ENCODE data around the gene DNLZ.

DNLZ gene

DNA sequence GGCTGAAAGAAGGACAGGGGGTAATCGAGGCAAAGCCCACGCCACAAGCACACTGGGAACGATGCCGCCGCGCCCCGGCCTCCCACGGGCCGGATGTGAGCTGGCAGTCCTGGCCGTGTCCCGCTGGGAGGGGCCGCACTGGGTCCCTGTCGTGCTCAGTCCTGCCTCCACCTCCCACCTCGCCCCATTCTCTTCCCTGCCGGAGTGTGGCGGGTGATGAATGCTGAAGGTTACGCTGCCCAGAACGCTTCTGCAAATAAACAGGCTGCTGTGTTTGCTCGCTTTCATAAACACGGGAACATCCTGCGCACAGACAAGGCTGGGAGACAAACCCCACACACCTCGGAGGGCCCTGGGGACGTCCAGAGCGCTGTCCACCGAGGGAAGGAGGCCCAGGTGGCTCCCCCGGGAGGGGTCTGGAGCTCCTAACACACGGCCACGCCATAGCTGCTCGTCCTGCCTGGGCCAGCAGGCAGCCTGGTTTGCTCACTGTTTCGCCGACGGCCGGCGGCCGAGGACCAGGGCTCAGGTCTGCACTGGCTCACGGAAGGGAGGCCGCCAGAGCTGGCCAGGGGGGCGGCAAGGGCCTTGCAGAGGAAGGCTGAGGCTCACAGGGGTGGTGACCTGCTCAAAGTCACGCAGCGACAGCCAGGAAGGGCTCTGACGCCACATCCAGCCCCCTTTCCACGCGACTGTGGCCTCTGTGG lies 2.3 kb downstream of the DNLZ start:
- Histone ChIP-seq H3K27me3 (ENCODE audit: control insufficient read depth in 1 of 2, insufficient read depth in 2 of 2, low read length in 2 of 2) (no peaks in the 10 kb centered on the region), H3K9ac (ENCODE audit: low read depth in 1 of 2, low read length in 2 of 2) (no peak overlapping the region), H3K36me3 (ENCODE audit: control insufficient read depth in 1 of 2, insufficient read depth in 2 of 2, low read length in 2 of 2) (peaks cover 0 to 9% of the 10 kb centered on the region in 2 donors), H3K4me3 (ENCODE audit: low read depth in 1 of 2, low read length in 2 of 2) (no peak overlapping the region), H3K27ac (ENCODE audit: low read depth, low read length) (peak overlapping the region; percentile 20), H3K4me1 (ENCODE audit: control insufficient read depth in 1 of 2, insufficient read depth in 2 of 2, low read length in 2 of 2) (peaks cover 8 to 15% of the 10 kb centered on the region in 2 donors), H3K9me3 (ENCODE audit: control insufficient read depth in 1 of 2, low read length in 2 of 2) (no peaks in the 10 kb centered on the region)

DNA sequence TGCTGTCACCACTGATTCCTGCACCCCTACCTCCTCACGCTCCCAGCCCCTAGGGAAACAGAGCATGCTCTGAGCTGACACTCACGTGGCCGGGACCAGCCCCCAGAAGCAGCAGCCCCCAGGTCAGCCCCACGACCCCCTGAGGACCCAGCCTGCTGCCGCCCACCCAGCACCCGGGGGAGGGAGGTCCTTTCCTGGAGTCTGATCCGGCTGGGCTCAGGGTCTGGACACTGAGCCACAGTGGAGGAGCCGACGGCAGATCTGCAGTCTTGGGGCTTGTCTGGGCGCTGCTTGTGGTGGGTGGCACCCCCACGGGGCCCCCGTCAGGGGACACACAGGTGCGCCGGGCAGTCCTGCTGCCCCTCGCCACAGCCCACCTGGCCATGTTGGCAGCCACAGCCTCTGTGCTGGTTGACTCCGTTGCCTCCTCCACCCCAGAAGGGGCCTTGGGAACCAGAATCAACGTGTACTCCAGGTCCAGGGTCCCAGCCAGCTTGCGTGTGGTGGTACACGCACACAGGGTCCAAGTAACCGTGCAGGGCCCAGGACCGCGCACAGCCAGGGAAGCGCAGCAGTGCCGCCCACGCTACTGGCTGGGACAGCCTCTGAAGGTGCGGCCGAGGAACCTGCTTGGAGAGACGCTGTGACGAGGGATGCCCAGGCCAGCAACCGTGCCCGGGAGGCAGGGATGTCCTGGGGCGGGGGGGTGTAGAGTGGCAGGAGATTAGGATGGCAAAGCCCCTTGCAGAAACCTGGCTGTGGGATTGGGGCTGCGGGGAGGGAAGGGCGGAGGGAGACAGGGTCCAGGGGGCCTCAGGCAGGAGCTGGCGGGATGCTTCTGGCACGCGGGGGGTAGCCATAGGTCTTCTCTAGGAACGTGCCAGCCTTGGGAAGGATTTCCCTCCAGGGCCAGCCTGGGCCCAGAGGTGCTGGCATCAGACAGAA lies 3.5 kb downstream of the DNLZ start:
- H3K9me3 ChIP-seq (ENCODE audit: control insufficient read depth in 1 of 2, low read length in 2 of 2): no peaks in the 10 kb centered on the region
- no peak overlapping the region for H3K27ac ChIP-seq (ENCODE audit: low read depth, low read length)
- H3K4me3 ChIP-seq (ENCODE audit: low read depth in 1 of 2, low read length in 2 of 2): no peak overlapping the region
- H3K4me1 ChIP-seq (ENCODE audit: control insufficient read depth in 1 of 2, insufficient read depth in 2 of 2, low read length in 2 of 2): peaks cover 8 to 15% of the 10 kb centered on the region in 2 donors
- peaks cover 0 to 9% of the 10 kb centered on the region in 2 donors for H3K36me3 ChIP-seq (ENCODE audit: control insufficient read depth in 1 of 2, insufficient read depth in 2 of 2, low read length in 2 of 2)
- no peak overlapping the region for H3K9ac ChIP-seq (ENCODE audit: low read depth in 1 of 2, low read length in 2 of 2)
- peaks cover 0 to 4% of the 10 kb centered on the region in 2 donors for H3K27me3 ChIP-seq (ENCODE audit: control insufficient read depth in 1 of 2, insufficient read depth in 2 of 2, low read length in 2 of 2)

DNA sequence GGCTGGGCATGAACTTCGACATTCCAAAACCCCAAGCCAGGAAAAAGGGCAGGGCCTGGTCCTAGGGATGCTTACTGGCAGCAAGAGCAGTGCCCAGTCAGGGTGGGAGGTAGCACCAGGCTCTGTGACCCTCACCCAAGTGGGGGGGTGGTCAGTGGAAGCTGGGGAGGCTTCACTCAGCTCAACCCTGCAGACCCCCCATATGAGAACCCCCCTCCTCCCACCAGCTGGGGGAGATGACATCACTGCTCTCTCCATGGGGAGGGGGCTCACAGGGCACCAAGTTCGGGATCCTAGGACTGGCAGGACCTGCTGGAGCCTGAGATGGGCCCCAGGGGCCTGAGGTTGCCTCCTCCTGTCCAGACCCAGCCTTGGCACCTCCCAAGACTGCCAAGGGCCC lies 4.7 kb downstream of the DNLZ start:
- no peaks in the 10 kb centered on the region for H3K9me3 ChIP-seq (ENCODE audit: control insufficient read depth in 1 of 2, low read length in 2 of 2)
- H3K27me3 ChIP-seq (ENCODE audit: control insufficient read depth in 1 of 2, insufficient read depth in 2 of 2, low read length in 2 of 2): peaks cover 0 to 4% of the 10 kb centered on the region in 2 donors
- H3K4me3 ChIP-seq (ENCODE audit: low read depth in 1 of 2, low read length in 2 of 2): no peak overlapping the region
- peaks cover 0 to 9% of the 10 kb centered on the region in 2 donors for H3K36me3 ChIP-seq (ENCODE audit: control insufficient read depth in 1 of 2, insufficient read depth in 2 of 2, low read length in 2 of 2)
- H3K4me1 ChIP-seq (ENCODE audit: control insufficient read depth in 1 of 2, insufficient read depth in 2 of 2, low read length in 2 of 2): peaks cover 8 to 12% of the 10 kb centered on the region in 2 donors
- no peak overlapping the region for H3K27ac ChIP-seq (ENCODE audit: low read depth, low read length)
- no peak overlapping the region for H3K9ac ChIP-seq (ENCODE audit: low read depth in 1 of 2, low read length in 2 of 2)

DNA sequence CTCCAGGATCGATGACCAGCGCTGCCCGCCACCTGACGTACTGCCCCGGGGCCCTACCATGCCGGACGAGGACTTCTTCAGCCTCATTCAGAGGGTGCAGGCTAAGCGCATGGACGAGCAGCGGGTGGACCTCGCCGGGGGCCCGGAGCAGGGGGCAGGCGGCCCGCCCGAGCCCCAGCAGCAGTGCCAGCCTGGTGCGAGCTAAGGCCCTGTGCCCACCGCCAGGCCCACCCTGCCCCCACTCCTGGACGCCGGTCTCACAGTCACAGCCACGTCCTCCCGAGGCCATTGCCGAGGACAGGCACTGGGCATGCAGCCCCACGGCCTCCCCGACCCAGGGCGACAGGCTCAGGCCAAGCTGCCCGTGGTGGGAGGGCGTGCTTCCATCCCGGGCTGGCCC lies 5.5 kb downstream of the DNLZ start:
- peaks cover 0 to 9% of the 10 kb centered on the region in 2 donors for H3K36me3 ChIP-seq (ENCODE audit: control insufficient read depth in 1 of 2, insufficient read depth in 2 of 2, low read length in 2 of 2)
- no peak overlapping the region for H3K4me3 ChIP-seq (ENCODE audit: low read depth in 1 of 2, low read length in 2 of 2)
- no peaks in the 10 kb centered on the region for H3K9me3 ChIP-seq (ENCODE audit: control insufficient read depth in 1 of 2, low read length in 2 of 2)
- H3K4me1 ChIP-seq (ENCODE audit: control insufficient read depth in 1 of 2, insufficient read depth in 2 of 2, low read length in 2 of 2): peaks cover 8 to 9% of the 10 kb centered on the region in 2 donors
- H3K27me3 ChIP-seq (ENCODE audit: control insufficient read depth in 1 of 2, insufficient read depth in 2 of 2, low read length in 2 of 2): peaks cover 0 to 4% of the 10 kb centered on the region in 2 donors
- no peak overlapping the region for H3K9ac ChIP-seq (ENCODE audit: low read depth in 1 of 2, low read length in 2 of 2)
- no peak overlapping the region for H3K27ac ChIP-seq (ENCODE audit: low read depth, low read length)

DNA sequence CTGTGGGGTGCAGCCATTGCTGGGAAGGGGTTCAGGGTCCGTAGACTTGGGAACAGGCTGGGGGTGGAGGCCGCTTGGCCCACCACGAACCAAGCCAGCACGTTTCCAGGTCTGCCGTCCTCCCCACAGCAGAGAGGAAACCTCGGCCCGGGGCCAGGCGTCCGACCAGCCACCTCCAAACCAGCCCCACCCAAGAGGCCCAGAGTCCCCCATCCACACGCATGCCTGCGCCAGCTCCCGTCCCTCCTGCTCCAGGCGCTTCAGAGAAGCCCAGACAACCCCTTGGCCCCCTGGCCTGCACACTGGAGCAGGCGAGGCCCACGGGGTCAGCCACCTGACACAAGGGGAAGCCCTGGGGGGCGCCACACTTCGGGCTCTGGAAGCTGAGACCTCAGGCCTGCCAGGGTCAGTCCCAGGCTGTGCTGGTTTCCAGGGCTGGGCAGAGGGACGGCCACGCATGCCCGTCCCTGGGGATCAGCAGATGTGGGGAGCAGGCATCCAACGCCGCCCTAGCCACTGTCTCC lies 6.3 kb downstream of the DNLZ start:
- Histone ChIP-seq H3K27me3 (ENCODE audit: control insufficient read depth in 1 of 2, insufficient read depth in 2 of 2, low read length in 2 of 2) (peaks cover 0 to 4% of the 10 kb centered on the region in 2 donors), H3K9me3 (ENCODE audit: control insufficient read depth in 1 of 2, low read length in 2 of 2) (no peaks in the 10 kb centered on the region), H3K4me3 (ENCODE audit: low read depth in 1 of 2, low read length in 2 of 2) (no peak overlapping the region), H3K36me3 (ENCODE audit: control insufficient read depth in 1 of 2, insufficient read depth in 2 of 2, low read length in 2 of 2) (peaks cover 0 to 9% of the 10 kb centered on the region in 2 donors), H3K4me1 (ENCODE audit: control insufficient read depth in 1 of 2, insufficient read depth in 2 of 2, low read length in 2 of 2) (peaks cover 1 to 2% of the 10 kb centered on the region in 2 donors), H3K27ac (ENCODE audit: low read depth, low read length) (no peak overlapping the region), H3K9ac (ENCODE audit: low read depth in 1 of 2, low read length in 2 of 2) (no peak overlapping the region)

DNA sequence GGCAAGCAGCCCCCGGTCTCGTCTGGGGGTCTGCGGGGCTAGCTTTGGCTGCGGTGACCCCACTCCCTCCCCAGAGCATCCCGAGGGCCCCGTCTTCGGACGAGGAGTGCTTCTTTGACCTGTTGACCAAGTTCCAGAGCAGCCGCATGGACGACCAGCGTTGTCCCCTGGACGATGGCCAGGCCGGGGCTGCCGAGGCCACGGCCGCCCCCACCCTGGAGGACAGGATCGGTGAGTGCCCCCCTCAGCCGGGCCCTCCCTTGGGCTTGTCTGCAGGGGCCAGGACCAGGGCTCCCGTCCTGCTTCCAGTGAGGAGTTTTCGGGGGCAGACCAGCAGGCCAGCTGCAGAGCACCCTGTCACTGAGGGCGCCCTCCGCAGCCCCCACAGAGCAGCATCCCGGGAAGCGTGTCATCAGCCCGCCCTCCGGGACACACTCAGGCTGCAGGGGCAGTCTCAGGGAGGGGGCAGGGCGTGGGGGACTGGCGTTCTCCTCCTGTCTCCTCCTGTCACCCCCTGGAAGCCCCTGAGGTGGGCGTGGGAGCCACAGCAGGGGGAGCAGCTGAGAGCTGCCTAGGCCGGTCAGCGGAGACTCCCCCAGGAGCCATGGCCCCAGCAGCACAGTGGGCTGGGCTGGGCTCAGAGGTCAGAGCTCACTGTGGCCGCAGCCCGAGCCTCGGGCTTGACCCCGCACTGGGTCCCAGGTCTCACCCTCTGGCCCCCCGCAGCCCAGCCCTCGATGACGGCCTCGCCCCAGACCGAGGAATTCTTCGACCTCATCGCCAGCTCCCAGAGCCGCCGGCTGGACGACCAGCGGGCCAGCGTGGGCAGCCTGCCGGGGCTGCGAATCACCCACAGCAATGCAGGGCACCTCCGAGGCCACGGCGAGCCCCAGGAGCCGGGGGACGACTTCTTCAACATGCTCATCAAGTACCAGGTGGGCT lies 7.7 kb downstream of the DNLZ start:
- H3K4me3 ChIP-seq (ENCODE audit: low read depth in 1 of 2, low read length in 2 of 2): no peak overlapping the region
- H3K9ac ChIP-seq (ENCODE audit: low read depth in 1 of 2, low read length in 2 of 2): no peak overlapping the region
- H3K27ac ChIP-seq (ENCODE audit: low read depth, low read length): no peak overlapping the region
- H3K4me1 ChIP-seq (ENCODE audit: control insufficient read depth in 1 of 2, insufficient read depth in 2 of 2, low read length in 2 of 2): no peaks in the 10 kb centered on the region
- H3K9me3 ChIP-seq (ENCODE audit: control insufficient read depth in 1 of 2, low read length in 2 of 2): no peaks in the 10 kb centered on the region
- peaks cover 0 to 4% of the 10 kb centered on the region in 2 donors for H3K36me3 ChIP-seq (ENCODE audit: control insufficient read depth in 1 of 2, insufficient read depth in 2 of 2, low read length in 2 of 2)
- H3K27me3 ChIP-seq (ENCODE audit: control insufficient read depth in 1 of 2, insufficient read depth in 2 of 2, low read length in 2 of 2): peaks cover 0 to 4% of the 10 kb centered on the region in 2 donors

DNA sequence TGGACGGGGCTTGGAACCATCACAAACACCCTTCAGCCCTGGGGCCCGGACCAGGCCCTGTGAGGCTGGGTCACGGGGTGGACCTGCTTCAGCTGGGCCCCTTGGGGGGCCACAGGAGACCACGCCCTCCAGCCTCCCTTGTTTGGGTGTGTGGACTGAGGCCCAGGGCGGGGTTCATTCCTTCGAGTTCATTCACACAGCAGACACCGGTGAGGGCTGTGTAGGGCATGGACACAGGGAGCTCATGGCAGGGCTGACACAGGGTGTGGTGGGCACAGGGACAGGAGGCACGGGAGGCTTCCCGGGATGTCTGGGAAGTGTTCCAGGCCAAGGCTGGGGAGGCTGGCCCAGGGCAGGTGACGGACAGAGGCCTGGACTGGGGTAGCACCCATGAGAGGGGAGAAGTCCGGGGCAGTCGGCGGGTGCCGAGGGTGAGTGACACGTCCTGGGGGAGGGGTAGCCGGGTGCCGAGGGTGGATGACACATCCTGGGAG lies 8.9 kb downstream of the DNLZ start:
- no peaks in the 10 kb centered on the region for H3K9me3 ChIP-seq (ENCODE audit: control insufficient read depth in 1 of 2, low read length in 2 of 2)
- H3K27ac ChIP-seq (ENCODE audit: low read depth, low read length): no peak overlapping the region
- H3K36me3 ChIP-seq (ENCODE audit: control insufficient read depth in 1 of 2, insufficient read depth in 2 of 2, low read length in 2 of 2): no peaks in the 10 kb centered on the region
- H3K4me1 ChIP-seq (ENCODE audit: control insufficient read depth in 1 of 2, insufficient read depth in 2 of 2, low read length in 2 of 2): no peaks in the 10 kb centered on the region
- H3K4me3 ChIP-seq (ENCODE audit: low read depth in 1 of 2, low read length in 2 of 2): no peak overlapping the region
- H3K9ac ChIP-seq (ENCODE audit: low read depth in 1 of 2, low read length in 2 of 2): no peak overlapping the region
- peaks cover 0 to 4% of the 10 kb centered on the region in 2 donors for H3K27me3 ChIP-seq (ENCODE audit: control insufficient read depth in 1 of 2, insufficient read depth in 2 of 2, low read length in 2 of 2)

DNA sequence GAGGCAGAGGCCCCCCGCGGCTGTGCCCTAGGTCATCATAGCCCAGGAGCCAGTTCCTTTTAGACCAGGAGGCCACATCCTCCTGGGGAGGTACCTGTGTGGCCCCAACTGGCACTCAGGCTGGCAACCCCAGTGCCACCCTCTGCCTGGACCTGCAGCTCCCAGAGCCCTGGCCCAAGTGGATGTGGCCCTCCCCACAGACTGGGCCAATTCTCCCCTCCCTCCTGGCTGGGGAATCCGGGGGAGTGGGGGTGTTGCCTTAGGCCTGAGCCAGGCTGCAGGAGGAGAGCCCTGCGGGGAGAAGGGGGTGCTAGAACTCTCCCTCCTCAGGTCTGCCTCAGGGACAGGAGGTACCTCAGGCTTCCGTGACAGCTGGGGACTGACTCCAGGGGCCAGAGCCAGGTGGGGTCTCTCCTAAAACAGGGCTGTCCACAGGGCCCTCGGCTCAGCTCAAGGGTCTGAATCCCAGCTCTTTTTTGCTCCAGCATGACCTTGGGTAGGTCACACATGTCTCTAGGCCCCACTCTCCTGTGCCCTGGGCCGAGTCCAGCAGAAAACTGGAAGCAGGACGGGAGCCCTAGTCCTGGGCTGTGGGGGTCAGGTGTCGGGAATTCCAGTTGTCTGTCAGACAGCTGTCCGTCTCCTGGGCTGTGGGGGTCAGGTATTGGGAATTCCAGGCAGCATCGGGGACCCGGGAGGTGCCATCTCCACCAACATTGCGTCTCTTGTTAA lies 9.6 kb downstream of the DNLZ start:
- no peaks in the 10 kb centered on the region for H3K9me3 ChIP-seq (ENCODE audit: control insufficient read depth in 1 of 2, low read length in 2 of 2)
- no peak overlapping the region for H3K27ac ChIP-seq (ENCODE audit: low read depth, low read length)
- H3K36me3 ChIP-seq (ENCODE audit: control insufficient read depth in 1 of 2, insufficient read depth in 2 of 2, low read length in 2 of 2): no peaks in the 10 kb centered on the region
- H3K27me3 ChIP-seq (ENCODE audit: control insufficient read depth in 1 of 2, insufficient read depth in 2 of 2, low read length in 2 of 2): peaks cover 0 to 4% of the 10 kb centered on the region in 2 donors
- no peaks in the 10 kb centered on the region for H3K4me1 ChIP-seq (ENCODE audit: control insufficient read depth in 1 of 2, insufficient read depth in 2 of 2, low read length in 2 of 2)
- H3K9ac ChIP-seq (ENCODE audit: low read depth in 1 of 2, low read length in 2 of 2): no peak overlapping the region
- H3K4me3 ChIP-seq (ENCODE audit: low read depth in 1 of 2, low read length in 2 of 2): no peak overlapping the region

DNA sequence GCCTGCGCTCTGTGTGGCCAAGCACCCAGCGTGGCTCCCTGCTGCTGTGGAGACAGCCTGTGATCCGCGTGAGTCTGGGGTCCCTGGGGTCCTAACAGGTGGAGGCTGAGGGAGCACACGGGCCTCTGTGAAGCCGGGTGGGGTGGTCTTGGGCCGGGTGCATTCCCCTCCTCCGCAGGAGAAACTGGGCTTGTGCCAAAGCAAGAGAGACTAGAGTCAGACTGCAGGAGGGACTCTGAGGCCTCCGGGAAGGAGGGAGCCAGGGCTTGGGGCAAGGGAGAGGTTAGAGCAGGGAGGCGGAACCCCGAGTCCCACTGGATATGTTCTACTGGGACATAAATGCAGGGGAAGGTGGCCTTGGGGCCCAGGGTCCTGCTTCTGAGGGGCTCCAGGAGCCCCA lies 10.5 kb downstream of the DNLZ start:
- Histone ChIP-seq H3K9me3 (ENCODE audit: control insufficient read depth in 1 of 2, low read length in 2 of 2) (no peaks in the 10 kb centered on the region), H3K9ac (ENCODE audit: low read depth in 1 of 2, low read length in 2 of 2) (no peak overlapping the region), H3K36me3 (ENCODE audit: control insufficient read depth in 1 of 2, insufficient read depth in 2 of 2, low read length in 2 of 2) (no peaks in the 10 kb centered on the region), H3K4me3 (ENCODE audit: low read depth in 1 of 2, low read length in 2 of 2) (no peak overlapping the region), H3K27me3 (ENCODE audit: control insufficient read depth in 1 of 2, insufficient read depth in 2 of 2, low read length in 2 of 2) (peaks cover 0 to 4% of the 10 kb centered on the region in 2 donors), H3K27ac (ENCODE audit: low read depth, low read length) (no peak overlapping the region), H3K4me1 (ENCODE audit: control insufficient read depth in 1 of 2, insufficient read depth in 2 of 2, low read length in 2 of 2) (no peaks in the 10 kb centered on the region)

All from duodenal mucosa (tissue), 2 donors.